GM21576 (cell line): Measurements from ENCODE around the gene CTSK.
"Not testable (repeated sequence)": the region's sequence is repeated elsewhere in the genome, so short reads cannot be mapped to it uniquely, and the experiment has no call there.

Experiments
- ATAC-seq: cut with Tn5 transposase; IDR thresholded peaks from one replicate; pipeline ENCODE4 v1.9.1; 2021; ENCODE audit warnings: mild to moderate bottlenecking, moderate library complexity; ENCODE audit not compliant: unreplicated experiment

Gene CTSK

DNA sequence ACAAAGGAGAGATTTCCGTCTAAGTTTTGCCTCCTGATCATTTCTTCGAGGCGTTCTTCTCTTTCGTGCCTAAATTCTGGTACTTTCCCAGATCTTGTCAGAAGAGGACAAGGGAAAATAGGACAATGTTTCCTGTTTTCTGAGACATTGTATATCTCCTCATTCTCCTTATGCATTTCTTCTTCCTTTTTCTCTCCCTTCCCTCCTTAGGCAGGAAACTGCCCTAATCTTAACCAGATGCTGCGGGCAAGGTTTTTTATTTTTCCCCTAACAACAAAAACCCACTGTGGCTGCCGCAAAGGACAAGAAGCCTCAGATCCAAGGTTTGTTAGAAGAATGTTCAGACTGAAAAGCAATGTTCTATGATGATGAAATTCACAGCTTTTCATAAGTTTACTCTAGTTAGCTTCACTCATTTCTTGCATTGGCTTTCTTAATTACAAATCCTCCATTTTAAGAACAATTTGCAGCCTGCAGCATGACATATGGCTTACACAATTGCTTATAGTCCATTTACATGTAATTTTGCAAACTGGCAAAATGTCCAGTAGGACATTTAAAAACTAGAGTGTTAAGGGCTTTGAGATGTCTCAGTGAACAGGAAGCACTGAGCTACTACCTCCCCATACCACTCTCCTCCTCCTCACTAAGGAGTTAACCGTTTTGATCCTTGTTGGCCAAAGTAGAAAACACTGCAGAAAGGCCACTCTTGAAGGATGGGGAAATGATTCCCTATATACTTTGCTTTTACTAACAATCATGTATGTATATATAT is 624 bp downstream of the CTSK start:
- ATAC-seq, result no peak

DNA sequence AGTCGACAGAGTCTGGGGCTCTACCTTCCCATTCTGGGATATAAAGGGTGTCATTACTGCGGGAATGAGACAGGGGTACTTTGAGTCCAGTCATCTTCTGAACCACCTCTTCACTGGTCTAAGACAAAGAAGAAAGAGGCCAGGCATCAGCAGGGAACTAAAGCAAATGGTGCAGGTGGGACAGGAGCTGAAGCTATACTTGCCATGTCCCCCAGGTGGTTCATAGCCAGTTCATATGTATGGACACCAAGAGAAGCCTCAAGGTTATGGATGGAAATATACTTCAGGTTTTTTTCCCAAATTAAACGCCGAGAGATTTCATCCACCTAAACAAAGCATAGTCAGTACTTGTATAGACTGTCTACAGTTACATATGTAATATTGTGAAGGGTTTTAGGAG is 2.2 kb downstream of the CTSK start:
- no peak for ATAC-seq

DNA sequence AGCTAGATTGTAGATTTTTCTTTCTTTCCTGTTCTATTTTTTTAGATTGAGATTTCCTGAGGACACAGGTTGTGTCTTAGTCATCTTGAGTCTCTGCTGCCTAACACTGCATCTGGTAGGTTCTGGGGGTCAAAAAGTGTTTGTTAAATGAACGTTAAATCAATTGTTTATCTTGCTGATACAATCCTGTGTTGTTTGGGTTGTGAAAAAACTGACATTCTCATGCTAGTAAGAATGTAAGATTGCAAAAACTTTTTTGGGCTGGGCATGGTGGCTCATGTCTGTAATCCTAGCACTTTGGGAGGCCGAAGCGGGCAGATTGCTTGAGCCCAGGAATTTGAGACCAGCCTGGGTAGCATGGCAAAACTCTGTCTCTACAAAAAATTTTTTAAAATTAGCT is 3.4 kb downstream of the CTSK start:
- ATAC-seq, result no peak

DNA sequence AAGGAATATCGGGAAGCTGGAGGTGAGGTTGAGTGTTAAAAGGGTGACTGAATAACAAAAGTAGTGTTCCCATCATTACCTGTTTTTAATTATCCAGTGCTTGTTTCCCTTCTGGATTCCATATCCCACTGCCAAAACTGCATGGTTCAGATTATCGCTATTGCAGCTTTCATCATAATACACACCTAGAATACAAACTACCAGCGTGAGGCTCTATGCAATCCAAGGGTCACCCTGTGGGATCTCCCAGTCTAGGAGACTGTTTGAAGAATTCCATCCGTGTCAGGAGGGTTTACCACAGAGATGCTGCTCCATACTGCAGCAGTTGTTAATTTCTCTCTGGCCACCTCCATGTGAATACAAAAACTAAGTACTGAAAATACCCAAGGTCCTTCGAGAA is 9.0 kb downstream of the CTSK start:
- ATAC-seq, result no peak

DNA sequence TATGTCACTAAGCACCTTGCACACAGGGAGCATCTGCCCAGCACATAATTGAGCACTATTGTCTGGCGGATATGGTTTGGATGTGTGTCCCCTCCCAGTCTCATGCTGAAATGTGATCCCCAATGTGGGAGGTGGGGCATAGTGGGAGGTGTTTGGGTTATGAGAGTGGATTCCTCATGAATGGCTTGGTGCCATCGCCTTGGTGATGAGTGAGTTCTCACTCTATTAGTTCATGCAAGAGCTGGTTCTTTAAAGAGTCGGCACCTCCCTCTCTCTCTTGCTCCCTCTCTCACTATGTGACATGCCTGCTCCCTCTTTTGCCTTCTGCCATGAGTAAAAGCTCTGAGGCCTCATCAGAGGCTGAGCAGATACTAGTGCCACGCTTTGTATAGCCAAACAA is 9.5 kb downstream of the CTSK start:
- no peak for ATAC-seq

DNA sequence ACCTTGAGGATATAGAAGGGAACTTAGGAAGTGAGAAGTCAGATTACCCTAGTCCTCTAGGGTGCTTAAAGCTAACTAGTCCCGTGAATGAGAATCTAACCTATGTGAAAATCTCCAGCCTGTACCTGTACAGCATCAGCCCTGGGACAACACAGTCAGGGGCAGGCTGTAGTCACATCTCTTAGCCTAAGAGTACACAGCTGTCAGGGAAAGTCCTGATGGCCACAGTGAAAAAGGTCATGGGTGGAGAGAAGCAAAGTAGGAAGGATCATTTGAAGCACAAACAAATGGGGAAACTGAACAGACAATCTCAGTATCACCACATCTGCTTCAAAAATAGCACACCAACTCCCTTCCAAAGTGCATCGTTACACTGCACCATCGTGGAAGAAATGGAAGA is 11.7 kb downstream of the CTSK start:
- no peak for ATAC-seq

DNA sequence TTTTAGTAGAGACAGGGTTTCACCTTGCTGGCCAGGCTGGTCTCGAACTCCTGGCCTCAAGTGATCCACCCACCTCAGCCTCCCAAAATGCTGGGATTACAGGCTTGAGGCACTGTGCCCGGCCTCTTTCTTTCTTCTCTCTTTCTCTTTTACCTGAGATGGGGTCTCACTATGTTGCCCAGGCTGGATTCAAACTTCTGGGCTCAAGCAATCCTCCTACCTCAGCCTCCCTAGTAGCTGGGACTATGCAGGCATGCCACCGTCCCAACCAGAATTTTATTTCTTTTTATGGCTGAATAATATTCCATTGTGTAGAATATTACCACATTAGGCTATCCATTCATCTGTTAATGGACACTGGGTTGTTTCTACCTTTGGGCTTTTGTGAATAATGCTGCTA is 14.3 kb downstream of the CTSK start:
- ATAC-seq, result not testable (repeated sequence)

DNA sequence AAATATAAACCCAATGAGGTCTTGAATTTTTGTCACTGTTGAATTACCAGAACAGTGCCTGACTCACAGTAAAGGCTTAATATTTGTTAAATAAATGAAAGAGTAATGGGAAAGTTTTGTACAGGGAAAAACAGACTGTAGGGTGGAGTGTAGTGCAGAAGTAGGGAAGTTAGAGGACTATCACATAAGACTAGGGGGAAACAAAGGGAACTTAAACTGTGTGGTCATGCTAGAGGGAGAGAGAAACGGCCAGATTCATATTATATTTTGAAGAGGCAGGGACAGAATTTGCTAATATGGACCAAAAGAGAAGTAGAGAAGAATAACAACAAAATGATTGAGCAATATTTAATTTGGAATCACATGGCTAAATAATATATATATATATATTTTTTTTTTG is 14.8 kb downstream of the CTSK start:
- no peak for ATAC-seq

DNA sequence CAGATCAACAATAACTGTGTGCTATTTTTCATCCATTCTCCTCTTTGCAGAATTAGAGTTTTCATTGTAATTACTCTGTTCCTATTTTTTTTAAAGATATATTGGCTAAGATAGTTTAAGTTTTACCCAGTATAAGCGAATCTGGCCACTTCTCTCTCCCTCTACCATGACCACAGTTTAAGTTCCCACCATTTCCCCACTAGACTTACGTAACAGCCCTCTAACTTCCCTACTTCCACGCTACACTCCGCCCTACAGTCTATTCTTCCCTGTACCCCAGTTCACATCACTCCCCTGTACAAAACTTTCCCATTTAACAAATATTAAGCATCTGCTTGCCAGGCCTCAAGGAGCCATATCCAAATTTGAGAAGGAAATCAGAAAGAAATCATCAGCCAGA is 16.5 kb downstream of the CTSK start:
- no peak for ATAC-seq

DNA sequence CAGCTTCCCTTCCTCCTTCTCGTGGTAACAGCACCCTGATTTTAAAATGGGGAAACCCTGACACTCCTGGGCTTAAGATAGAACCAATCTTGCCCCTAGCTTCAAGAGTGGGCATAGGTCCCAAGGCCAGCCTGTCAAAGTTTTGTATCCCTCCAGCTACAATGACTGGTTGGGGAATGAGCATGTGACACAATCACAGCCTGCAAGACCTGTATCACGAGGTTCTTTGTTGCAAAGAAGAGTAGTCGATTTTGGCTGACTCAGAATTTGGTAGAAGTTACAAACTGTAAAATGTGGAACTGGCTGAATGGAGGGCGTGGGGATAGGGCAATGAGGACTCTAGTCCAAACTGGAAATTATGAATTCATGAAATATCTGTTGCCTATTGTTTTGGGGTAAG is 18.7 kb downstream of the CTSK start:
- no peak for ATAC-seq

DNA sequence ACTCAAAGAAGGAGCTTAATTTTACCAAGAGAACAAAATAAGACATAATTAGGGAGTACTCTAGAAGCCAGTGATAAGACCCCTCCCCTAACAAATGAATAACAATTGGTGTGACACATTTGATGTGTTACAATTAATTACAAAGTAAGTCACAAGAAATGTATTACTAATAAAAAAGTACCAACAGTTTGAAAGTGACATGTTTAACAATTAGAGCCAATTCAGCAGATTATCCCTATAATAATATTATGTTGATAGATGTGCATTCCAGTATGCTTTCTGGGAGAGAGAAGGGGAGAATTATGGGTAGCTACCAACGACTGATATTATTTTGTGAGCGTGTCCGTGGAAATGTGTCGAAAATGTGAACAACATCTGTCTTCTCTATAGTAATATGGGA is 19.1 kb downstream of the CTSK start:
- no peak for ATAC-seq

DNA sequence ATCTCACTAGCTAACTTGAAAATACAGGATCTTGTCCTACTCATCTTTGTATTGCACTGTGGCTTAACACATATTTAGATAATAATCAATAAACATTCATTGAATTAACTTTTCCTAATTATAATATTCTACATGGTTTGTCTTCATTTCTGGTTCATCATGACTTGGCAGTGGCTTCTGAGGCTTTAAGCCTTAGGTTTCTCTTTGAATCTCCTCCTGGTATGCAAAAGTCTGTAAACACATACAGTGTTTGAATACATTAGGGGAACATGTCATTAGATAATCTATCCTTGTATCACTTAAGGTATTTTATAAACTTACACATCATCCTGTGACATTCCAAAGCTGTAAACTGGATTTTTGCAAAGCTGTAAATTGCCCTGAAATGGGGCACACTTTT is 20.6 kb downstream of the CTSK start:
- no peak for ATAC-seq

DNA sequence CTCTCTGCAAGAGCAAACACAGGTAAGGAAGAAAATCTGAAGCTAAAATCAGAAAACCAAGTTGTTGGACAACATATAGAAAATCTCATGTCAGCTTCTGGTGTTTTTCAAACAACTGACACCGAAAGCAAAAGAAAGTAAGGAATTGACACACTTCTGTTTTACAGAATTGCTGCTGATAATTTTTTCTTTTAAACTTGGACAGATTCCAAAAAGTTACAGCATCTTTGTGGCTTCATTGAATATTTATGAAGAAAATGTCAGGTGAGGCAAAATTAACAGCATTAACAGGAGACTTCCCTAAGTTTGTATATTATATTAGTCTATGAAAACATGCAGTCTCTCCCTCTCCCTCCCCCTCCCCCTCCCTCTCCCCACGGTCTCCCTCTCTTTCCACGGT is 27.6 kb downstream of the CTSK start:
- ATAC-seq, result no peak

DNA sequence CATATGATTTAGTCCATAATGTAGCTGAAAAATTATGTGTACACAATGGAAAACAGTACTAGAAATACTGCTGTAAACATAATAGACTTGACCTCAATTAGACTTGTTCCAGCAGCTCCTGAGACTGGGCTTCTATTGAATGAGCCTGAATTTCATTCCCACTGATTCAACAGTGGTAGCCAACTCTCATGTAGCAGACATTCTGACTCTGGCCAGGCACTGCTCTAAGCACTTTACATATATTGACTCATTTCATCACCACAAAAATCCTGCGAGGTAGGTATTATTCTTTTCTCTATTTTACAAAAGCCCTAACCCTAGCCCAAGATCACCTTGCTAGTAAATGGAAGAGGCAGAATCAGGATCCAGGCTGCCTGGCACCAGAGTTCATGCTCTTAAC is 29.7 kb downstream of the CTSK start:
- no peak for ATAC-seq

DNA sequence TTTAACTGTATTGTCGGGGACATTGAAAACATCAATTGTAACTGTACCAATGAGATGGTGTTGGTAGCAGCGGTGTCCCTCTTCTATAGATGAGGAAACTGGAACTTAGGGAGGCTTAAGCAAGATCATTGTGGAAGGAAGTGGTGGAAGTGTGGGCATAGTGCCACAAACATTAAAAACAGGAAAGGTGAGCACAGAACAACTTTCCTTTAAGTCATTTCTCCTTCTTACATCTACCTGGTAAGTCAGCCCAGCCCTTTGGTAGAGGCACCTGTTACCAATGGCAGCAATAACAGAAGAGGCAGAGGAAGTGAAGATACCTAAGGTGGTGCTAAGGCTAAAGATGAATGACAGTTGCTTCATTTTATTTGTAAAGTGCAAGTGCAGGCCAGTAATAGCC is 30.5 kb downstream of the CTSK start:
- no peak for ATAC-seq

DNA sequence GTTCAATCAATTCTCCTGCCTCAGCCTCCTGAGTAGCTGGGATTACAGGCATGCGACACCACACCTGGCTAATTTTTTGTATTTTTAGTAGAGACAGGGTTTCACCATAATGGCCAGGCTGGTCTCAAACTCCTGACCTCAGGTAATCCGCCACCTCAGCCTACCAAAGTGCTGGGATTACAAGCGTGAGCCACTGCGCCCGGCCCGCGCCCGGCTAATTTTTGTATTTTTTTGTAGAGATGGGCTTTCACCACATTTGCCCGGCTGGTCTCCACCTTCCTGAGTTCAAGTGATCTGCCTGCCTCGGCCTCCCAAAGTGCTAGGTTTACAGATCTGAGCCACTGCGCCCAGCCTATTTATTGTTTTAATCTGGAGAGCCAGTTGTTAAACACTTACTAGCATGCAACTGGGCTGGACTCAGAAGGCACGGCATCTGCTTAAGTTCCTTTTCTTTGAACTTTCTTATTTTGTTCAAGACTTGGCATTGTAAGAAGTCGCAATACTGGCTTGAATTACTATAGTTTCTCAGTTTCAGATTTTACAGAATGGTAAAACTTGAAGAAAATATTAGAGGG is 32.0 kb downstream of the CTSK start:
- not testable (repeated sequence) for ATAC-seq

DNA sequence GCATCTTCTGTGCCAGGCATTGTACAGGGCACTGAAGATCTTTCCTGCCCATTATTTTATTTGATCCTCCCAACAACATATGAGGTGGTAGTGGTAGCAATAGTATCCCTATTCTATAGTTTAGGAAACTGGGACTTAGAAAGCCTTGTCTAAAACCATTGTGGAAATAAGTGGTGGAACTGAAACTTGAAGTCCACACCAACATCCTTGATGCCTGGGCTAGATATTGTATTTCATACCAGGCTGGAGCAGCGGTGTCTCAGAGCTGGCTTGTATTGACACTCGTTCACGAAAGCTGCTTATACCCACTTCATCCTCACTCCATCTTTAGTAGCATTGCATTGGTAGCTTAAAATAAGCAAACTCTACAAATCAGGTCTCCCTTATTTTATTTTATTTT is 32.8 kb downstream of the CTSK start:
- no peak for ATAC-seq

DNA sequence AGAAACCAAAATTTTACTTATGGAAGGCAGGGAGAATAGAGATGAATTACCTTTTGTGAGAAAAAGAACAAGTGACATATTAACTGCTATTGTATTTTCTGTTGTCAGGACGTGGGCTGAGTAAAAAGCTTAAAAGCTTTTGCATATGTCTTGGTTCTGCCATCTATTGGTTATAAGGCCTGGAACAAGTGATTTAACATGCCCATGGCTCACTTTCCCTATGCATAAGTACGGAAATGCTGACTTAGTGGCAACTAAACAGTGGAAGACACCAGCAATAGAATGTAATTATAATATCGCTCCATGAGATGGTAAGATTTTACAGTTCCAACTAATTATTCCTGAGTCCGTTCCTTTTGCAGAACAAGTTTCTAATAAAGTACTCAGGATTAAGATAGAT is 35.7 kb downstream of the CTSK start:
- ATAC-seq, result no peak

DNA sequence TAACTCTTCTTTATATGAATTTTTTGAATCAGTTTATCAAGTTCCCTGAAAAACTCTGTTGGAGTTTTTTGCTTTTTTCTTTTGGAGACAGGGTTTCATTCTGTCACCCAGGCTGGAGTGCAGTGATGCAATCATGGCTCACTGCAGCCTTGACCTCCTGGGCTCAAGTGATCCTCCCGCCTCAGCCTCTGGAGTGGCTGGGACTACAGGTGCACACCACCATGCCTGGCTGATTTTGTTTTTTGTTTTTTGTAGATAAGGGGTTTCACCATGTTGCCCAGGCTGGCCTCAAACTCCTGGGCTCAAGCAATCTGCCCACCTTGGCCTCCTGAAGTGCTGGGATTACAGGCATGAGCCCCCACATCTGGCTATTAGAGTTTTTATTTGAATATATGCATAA is 40.4 kb downstream of the CTSK start:
- ATAC-seq, result not testable (repeated sequence)

DNA sequence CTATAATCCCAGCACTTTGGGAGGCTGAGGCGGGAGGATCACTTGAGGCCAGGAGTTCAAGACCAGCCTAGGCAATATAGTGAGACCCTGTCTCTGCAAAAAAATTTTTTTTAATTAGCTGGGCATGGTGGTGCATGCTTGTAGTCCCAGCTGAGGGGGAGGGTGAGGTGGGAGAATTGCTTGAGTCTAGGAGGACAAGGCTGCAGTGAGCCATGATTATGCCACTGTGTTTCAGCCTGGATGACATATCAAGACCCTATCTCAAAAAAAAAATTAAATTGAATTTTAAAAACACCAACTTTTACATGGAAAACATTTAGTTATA is 42.1 kb downstream of the CTSK start:
- ATAC-seq, result peak; percentile 2

DNA sequence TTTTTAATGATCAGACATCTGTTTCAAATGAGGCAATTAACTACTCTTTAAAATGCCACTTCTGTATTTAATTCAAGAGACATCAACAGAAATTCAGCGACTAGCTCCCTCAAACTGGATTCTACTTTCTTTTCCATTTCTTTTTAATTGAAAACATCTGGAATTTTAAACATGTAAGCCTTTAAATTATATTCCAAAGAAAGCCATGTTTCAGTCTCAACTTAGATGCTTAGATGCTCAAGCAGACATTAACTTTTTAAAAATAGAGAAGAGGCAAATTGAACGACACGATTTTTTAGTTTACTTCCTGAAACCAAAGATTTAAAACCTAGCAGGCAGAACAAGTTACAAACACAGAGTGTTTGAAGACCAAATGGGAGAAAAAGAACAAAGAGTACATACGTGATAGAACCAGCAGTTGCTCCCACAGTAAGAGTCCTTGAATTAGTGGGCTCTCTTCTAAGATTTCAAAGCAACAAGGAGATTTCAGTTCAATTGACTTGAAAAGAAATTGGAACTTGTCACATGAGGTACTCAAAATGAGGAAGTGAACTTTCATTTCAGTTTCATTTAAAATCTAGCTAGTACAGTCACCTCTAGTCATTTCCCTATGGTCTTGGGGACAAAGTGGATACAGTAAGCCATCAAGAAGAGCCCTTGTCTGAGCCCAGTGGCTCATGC is 42.6 kb downstream of the CTSK start, which contains the start of gene CTSS:
CTSS (minus strand) TSS at position 483 of the 681 bp plus-strand sequence. CDS start 1,015 bp downstream, outside the sequence.
- ATAC-seq, result peak; percentile 62

DNA sequence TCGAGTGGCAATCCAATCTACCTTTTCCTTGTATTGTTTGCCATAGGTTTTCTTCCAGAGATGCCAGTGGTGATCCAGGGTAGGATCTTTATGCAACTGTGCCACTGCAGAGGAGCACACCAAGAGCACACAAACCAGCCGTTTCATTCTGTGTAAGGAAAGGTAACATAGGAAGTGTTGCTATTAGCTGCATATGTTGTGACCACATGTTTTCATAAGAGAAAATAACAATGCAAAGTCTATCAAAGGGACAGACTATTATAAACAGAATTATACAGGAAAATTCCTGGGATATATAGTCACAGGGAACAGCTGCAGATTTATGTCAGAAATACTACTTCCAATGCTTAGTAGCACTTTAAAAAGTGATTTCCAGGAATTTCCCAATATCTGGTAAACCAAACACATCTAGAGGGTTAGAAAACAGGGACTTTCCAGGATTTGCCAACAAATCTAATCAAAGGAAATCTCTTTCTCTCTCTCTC is 43.4 kb downstream of the CTSK start:
- no peak for ATAC-seq
